Muscle of arm (tissue), 12 donors: Measurements from ENCODE around the gene FBXL5. TPM values are rescaled to one million over a fixed set of nuclear protein-coding genes. Genes with fewer than 3 reads are reported as not detected.

Experiments used
- DNase-seq: peaks from one replicate; pipeline ENCODE4 v3.0.0-alpha.2; 2013
- polyA plus RNA-seq, 12 donors: library from polyadenylated mRNA; unstranded; fragments of 120-200 nt; gene quantifications; one replicate each; pipeline ENCODE4 v1.2.1, GENCODE V29; 2013; ENCODE audit not compliant: insufficient read length in 12 of 12

FBXL5 gene
- polyA plus RNA-seq, 12 donors = 36.8 to 92.8 (median 86.8) TPM; not detected in 1

DNA sequence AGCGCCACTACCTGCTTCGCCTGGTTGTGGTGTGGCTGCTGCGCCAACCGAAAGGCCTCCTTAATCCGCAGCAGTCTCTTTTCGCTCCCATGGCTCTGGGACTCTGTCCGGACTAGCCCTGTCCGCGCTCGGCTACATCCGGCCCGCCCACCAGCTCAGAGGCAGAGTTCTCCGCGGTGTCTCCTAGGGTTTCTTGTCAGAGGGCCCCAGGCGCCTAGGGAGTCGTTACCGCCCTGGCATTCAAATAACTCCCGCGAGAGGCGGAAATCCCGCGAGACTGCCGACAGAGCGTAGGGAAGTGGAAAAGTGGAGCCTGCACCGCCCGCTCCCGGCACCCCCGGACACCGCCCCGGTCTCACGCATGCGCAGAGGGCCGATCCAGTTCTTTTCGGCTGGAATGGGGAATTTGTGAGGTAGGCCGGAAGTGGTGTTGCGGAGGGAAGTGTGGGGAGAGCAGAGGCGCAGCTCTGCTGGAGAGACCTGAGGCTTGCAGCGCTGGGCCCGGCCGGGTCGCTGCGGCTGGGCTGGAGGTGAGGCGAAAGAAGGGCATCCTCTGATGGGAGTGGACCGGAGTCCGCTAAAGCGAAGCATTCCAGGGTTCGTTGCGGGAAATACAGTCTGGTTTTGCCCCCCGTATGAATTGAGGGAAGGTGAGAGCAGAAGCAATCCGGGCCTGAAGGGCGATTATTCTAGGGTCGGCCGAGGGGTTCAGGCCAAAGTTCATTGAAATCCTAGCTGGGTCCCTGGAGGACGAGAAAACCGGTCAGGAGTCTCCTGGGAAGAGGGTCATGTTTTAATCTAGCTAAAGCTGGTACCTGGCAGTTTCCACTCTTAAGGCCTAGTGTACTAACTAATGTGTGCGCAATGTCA, 26.4 kb upstream of the FBXL5 start, which contains the start of gene FAM200B:
Gene FAM200B, plus strand, starts transcription at position 456 of the 870 bp plus-strand sequence. CDS start 5,151 bp downstream, outside the sequence.
- DNase-seq = peak; percentile 99

GRCh38 chr4:15681067-15681371, 25.9 kb upstream of the FBXL5 start:
- DNase-seq = no peak

- DNase-seq = no peak
Observed at GRCh38 chr4:15677507-15677988, 22.4 kb upstream of the FBXL5 start.

DNA sequence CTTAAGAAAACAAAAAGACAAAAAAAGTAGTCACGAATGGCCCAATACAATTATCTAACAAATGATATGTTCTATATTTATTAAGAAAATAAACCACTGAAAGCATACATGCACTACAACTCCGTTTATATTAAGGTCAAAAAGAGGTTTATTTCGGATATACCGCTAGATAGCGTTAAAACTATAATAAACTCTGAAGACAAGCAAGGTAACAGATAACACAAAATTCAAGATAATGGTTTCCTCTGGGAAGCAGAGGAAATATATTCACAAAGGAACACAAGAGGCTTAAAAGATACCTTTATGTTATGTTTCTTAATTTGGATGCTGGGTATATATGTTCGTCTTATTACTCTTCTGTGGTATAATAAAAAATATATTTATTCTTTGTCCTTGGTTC, 21.7 kb upstream of the FBXL5 start:
- DNase-seq = no peak

- no peak for DNase-seq
Observed at GRCh38 chr4:15676039-15676438, 20.9 kb upstream of the FBXL5 start.

GRCh38 chr4:15675356-15675755, 20.2 kb upstream of the FBXL5 start:
- DNase-seq = no peak

DNA sequence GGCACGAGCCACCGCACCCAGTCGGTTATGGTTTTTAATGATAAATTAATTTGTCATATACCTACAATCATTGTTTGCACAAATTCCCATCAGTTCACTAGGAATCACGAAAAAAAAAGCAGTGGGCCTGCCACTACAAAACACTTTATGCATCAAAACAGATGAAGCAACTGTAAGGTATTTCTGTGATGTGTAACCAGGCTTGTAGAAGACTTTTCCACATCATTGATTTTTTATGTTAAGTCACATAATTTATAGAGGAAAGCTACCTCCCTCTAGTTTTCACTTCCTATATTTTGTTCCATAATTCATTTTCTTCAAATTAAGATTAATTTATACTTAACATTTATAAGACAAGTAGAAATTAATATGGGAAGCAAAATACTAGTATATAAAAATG, 19.8 kb upstream of the FBXL5 start:
- no peak for DNase-seq

- DNase-seq = no peak
Observed at GRCh38 chr4:15674046-15674445, 18.9 kb upstream of the FBXL5 start.

GRCh38 chr4:15673337-15673736, 18.2 kb upstream of the FBXL5 start:
- DNase-seq = no peak

DNA sequence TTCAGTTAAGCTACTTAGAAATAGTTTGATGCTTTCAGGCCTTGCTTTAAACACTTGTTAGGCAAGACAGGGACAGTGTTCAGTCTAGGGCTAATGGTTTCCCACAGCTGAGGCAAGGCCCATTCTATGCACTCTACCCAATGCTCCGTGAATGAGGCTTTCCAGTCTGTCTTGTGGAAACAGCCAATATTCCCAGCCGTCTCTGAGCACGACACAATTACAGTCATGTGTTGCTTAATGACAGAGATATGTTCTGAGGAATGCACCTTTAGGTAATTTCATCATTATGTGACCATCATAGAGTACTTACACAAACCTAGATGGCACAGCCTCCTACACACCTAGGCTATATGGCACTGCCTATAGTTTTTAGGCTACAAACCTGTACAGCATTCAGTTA, 16.9 kb upstream of the FBXL5 start:
- no peak for DNase-seq

DNA sequence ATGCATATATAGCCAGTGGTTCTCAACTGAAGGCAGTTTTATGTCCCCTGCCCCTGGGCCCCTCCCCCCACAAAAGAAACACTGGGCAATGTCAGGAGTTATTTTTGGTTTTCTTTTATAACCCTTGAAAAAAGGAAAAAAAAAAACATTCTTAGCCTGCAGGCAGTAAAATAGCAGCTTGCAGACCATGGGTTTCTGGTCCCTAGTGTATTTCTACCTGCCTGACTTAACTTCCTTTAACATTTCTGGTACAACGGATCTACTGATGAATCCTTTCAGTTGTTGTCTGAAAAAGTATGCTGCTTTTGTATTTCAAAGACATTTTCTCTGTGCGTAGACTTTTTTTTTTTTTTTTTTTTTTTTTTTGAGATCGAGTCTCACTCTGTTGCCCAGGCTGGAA, 15.4 kb upstream of the FBXL5 start:
- no peak for DNase-seq

DNA sequence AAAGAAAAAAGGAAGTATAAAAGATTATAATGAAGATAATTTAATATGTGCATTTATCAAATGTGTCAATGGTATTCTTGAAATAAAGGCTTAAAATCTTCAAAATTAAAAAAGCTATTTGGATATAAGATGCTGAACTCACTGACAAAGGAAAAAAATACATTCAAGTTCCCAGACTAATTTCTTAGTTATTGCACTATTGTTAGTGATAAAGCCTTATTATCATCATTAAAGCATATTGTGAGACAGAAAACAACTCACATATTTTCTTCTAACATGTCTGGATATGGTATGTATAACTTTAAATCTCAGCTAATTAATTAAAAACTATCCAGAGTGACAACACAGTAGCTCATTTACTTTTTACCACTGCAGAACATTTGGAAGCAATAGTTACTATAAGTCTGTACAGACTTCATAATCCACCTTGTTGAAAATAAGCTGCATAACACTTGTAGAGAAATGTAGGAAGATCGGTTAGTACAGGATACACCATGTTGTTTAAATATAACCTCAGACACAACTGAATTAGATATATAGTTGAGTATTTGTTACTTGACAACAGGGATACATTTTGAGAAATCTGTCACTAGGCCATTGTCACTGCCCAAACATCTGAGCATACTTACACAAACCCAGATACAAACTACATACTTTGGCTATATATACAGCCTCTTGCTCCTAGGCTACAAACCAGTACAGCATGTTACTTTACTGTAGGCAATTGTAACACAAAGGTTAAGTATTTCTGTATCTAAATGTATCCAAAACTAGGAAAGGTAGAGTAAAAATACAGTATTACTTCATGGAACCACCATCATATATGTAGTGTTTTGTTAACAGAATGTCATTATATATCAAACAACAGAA, 13.6 kb upstream of the FBXL5 start:
- DNase-seq = no peak

GRCh38 chr4:15667006-15667405, 11.8 kb upstream of the FBXL5 start:
- no peak for DNase-seq

DNA sequence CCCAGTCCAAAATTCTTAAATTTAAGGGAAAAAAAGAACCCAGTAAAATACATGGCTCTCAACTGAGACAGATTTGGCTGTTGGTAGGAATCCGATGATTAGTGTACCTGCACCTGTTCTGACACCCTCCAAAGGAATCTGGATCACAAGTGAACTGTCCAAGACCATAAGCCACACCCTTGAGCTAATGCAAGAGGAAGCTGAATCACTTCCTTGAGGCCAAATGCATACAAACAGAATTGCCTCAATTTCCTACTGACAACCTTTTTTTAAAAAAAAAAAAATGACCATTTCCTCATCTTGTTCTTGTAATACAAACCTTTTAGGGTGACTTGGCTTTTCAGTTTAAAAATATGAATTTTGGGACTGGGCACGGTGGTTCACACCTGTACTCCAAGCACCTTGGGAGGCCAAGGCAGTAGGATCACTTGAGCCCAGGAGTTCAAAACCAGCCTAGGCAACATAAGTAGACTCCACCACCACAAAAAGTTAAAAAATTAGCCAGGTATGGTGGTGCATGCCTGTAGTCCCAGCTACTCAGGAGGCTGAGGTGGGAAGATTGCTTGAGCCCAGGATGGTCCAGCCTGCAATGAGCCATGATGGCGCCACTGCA, 10.7 kb upstream of the FBXL5 start:
- DNase-seq = no peak

DNA sequence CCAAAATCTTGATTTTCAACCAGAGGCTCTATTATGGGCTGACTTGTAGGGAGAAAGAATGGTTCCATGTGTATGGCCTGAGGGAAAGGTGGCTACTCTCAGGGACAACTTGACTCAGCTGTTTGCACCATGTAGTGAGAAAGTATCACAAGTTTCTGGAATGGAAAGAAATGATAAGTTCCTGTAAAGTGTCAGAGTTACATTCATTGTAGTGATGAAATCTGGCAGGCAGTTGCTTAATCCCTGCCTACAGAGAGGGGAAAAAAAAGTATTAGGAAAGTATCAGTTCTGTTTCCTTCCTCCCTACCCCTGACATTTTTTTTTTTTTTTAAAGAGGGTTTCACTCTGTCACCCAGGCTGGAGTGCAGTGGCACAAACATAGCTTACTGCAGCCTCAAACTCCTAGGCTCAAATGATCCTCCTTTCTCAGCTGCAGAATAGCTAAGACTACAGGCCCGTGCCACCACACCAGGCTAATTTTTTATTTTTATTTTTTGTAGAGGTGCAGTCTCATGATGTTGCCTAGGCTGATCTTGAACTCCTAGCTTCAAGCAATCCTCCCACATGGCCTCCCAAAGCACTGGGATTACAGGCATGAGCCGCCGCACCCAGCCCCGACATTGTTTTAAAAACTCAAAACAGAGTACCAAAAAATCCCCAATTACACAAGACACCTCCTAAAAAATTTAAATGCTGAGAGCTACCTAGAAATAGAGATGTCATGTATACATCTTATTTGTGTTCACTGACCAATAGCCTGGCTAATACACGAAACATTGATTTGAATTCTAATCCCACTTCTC, 4.8 kb upstream of the FBXL5 start:
- DNase-seq = no peak

DNA sequence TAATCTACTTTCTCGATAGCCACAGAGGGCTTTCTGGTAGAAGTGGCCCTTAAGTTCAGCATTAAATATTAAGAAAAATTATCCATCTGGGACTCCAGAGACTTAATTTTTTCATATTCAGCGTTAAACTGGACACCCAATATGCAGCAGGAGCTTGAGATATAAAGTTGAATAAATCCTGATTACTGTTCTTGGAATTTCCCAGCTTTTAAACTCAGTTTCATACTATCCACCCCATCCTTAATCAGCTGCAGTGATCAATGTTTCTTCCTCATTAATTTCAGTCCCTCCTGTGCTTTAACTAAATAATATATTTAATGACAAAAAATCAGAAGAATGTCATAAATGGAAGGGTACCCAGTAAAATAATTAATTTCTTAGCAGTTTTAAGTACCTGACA, 3.6 kb upstream of the FBXL5 start:
- no peak for DNase-seq

- DNase-seq = no peak
Observed at GRCh38 chr4:15658136-15658770, 3.1 kb upstream of the FBXL5 start.

- DNase-seq = no peak
Observed at GRCh38 chr4:15657366-15657765, 2.2 kb upstream of the FBXL5 start.

- no peak for DNase-seq
Observed at GRCh38 chr4:15656038-15656470, 897 bp upstream of the FBXL5 start.

DNA sequence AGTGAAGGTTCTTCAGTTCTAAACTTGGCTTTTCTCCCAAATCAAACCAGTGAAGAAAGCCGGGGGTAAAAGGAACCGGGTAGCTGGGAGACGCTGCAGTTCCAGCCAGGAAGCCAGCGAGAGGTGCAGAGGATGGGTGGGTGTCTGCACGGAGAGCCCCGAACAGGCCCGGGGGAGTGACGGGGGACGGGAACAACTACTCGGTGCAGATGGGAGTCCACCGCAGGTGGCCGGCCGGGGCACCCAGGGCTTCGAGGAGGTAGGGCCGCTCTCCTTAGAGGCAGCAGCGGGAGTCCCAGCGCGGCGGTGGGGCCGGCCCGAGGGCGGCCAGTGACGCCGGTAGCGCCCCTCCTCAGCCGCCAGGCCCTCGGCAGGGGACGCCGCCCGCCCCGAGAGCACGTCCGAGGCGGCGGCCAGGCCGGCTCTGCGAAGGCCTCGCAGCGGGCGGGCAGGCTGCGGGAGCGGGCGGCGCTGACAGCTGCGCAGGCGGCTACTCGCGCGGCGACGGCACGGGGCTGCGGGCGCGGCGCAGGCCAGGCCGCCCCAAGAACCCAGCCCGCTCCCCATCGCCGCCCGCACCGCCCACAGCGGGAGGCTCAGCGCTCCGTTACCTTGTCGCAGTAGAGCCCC, 449 bp downstream of the FBXL5 start:
- peak; percentile 54 for DNase-seq
